ENCODE measurements around the gene ERAL1.

- TF ChIP-seq SP1 (IDR thresholded peaks at IDR 0.05): no peak
- TF ChIP-seq L3MBTL2 (conservative IDR thresholded peaks at IDR 0.05): no peak
- no peak for TF ChIP-seq TARDBP (IDR thresholded peaks at IDR 0.05)
- no peak for TF ChIP-seq FOXA1 (IDR thresholded peaks at IDR 0.05)
- no peak for TF ChIP-seq FOXK2 (IDR thresholded peaks at IDR 0.05)
- TF ChIP-seq FOXM1 (IDR thresholded peaks at IDR 0.05; ENCODE audit: borderline replicate concordance): no peak
- no peak for TF ChIP-seq PKNOX1 (IDR thresholded peaks at IDR 0.05)
- no peak for TF ChIP-seq SUZ12 (IDR thresholded peaks at IDR 0.05)
- no peak for TF ChIP-seq NFRKB (IDR thresholded peaks at IDR 0.05)
- TF ChIP-seq ARNT (IDR thresholded peaks at IDR 0.05): no peak
- TF ChIP-seq BHLHE40 (IDR thresholded peaks at IDR 0.05; ENCODE audit: borderline replicate concordance): no peak
- no peak for TF ChIP-seq ELF4 (IDR thresholded peaks at IDR 0.05)
Measured at GRCh38 chr17:28858801-28859355, 4.1 kb downstream of the ERAL1 start.
